Kidney (tissue), 14 donors: Measurements from ENCODE around the gene TRAPPC5. TPM values are rescaled to one million over a fixed set of nuclear protein-coding genes. Genes with fewer than 3 reads are reported as not detected.

Source experiments
- DNase-seq, 5 donors: peaks; one replicate each; pipeline ENCODE4 v3.0.0-alpha.2; 2013 to 2020
- FAIRE-seq: peaks from 2 replicates; lab custom pipeline; 2012; peaks lifted over from hg19 to GRCh38; lab: Jason Lieb, UNC
- H3K27ac ChIP-seq, 2 donors: one replicate each; pipeline ENCODE4 v1.7.0; 2013; ENCODE audit warnings: low read depth in 2 of 2, low read length in 2 of 2, inconsistent platforms in 1 of 2
- H3K27me3 ChIP-seq: one replicate; pipeline ENCODE4 v1.7.1; 2013; ENCODE audit warnings: low read length, inconsistent platforms; ENCODE audit not compliant: control insufficient read depth, insufficient read depth
- H3K36me3 ChIP-seq, 3 donors: one replicate each; pipeline versions ENCODE4 v1.7.0 to v1.7.1; 2013; ENCODE audit warnings: low read length in 3 of 3, control low read depth in 1 of 3, inconsistent platforms in 1 of 3; ENCODE audit not compliant: insufficient read depth in 3 of 3, control insufficient read depth in 2 of 3
- H3K4me1 ChIP-seq, 3 donors: one replicate each; pipeline versions ENCODE4 v1.7.0 to v1.7.1; 2013; ENCODE audit warnings: low read length in 3 of 3, inconsistent platforms in 1 of 3, low read depth in 1 of 3; ENCODE audit not compliant: control insufficient read depth in 2 of 3, insufficient read depth in 2 of 3
- H3K4me3 ChIP-seq, 3 donors: one replicate each; pipeline versions ENCODE4 v1.7.0 to v1.8.1; 2013; ENCODE audit warnings: low read length in 3 of 3, control low read depth in 1 of 3, inconsistent platforms in 1 of 3
- H3K9ac ChIP-seq, 3 donors: one replicate each; pipeline versions ENCODE4 v1.7.0 to v1.7.1; 2013; ENCODE audit warnings: low read length in 3 of 3, control low read depth in 1 of 3, inconsistent platforms in 1 of 3
- H3K9me3 ChIP-seq, 3 donors: one replicate each; pipeline versions ENCODE4 v1.7.0 to v1.7.1; 2013; ENCODE audit warnings: low read length in 3 of 3, control low read depth in 1 of 3, inconsistent platforms in 1 of 3; ENCODE audit not compliant: control insufficient read depth in 2 of 3, insufficient read depth in 1 of 3
- intact Hi-C: fragments of 100-400 bp; cut with DNase I; formaldehyde crosslinking; loops from one replicate; pipeline ENCODE4 v1.11.1; 2022
- polyA plus RNA-seq: library from polyadenylated mRNA; stranded (reverse); fragments of 350-450 nt; fragmentation: Illumina TruSeq; extraction: RNeasy Lipid Tissue Mini Kit (QIAGEN cat#74804); gene quantifications from one replicate; pipeline ENCODE4 v1.2.3, GENCODE V29; 2014; ENCODE audit warnings: low read depth, low replicate concordance; ENCODE audit not compliant: insufficient read depth
- total RNA-seq: library from RNA; stranded (reverse); fragmentation: NEBNext Ultra II Directional; extraction: Animal tissue kit (Norgen Biotek cat#: 25700); gene quantifications from one replicate; pipeline ENCODE4 v1.2.1, GENCODE V29; 2021
- TF ChIP-seq, protein P1 (sequence below): IDR thresholded peaks from 3 replicates; pipeline ENCODE4 v1.5.1; 2012; ENCODE audit warnings: mild to moderate bottlenecking, moderate library complexity, borderline replicate concordance; ENCODE audit not compliant: insufficient read depth; ENCODE audit errors: extremely low read depth
- donor health status: control.
- donor health status: control.
- donor health status: control.
- donor health status: control.
- donor health status: control.
- donor health status: DM: yes; HTN: yes; CAD: no.
- donor health status: Normal renal cell carcinoma (clear cell type).

The TRAPPC5 gene
- total and polyA plus RNA-seq, 2 donors from 2014 or later, result 82.6 to 222 TPM

DNA sequence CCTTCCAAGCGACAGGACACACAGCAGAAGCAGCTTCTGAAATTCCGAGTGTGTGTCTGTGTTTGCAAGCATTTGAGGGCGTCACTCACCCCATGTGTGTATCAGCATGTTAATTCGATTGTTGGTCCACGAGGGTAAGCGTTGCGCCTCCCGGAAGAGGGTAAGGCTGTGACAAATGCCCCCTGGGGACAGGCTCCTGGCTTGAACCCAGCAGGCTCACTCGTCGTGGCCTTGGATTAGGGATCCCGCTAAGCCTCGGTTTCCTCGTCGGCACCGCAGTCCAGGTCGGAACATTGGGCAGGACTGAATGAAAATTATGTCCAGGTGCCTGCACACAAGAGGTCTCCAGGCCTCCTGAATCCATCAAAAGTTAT lies 44.3 kb upstream of the TRAPPC5 start:
- H3K36me3 ChIP-seq, result peaks cover 0 to 10% (median 5%) of the 10 kb centered on the region in 3 donors
- TF ChIP-seq, protein P1, sequence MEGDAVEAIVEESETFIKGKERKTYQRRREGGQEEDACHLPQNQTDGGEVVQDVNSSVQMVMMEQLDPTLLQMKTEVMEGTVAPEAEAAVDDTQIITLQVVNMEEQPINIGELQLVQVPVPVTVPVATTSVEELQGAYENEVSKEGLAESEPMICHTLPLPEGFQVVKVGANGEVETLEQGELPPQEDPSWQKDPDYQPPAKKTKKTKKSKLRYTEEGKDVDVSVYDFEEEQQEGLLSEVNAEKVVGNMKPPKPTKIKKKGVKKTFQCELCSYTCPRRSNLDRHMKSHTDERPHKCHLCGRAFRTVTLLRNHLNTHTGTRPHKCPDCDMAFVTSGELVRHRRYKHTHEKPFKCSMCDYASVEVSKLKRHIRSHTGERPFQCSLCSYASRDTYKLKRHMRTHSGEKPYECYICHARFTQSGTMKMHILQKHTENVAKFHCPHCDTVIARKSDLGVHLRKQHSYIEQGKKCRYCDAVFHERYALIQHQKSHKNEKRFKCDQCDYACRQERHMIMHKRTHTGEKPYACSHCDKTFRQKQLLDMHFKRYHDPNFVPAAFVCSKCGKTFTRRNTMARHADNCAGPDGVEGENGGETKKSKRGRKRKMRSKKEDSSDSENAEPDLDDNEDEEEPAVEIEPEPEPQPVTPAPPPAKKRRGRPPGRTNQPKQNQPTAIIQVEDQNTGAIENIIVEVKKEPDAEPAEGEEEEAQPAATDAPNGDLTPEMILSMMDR, result no peak
- H3K4me3 ChIP-seq, result peak overlapping the region; percentile 57 to 75 (median 68)
- DNase-seq (no peak), FAIRE-seq (no peak)
- peak overlapping the region in 1 of 3 donors; percentile 15 for H3K9ac ChIP-seq
- no peaks in the 10 kb centered on the region for H3K9me3 ChIP-seq
- H3K27me3 ChIP-seq, result no peaks in the 10 kb centered on the region
- H3K4me1 ChIP-seq, result peaks cover 0 to 17% (median 0%) of the 10 kb centered on the region in 3 donors
- H3K27ac ChIP-seq, result peak overlapping the region in 1 of 2 donors; percentile 65
- intact Hi-C loops, result no loop called here

DNA sequence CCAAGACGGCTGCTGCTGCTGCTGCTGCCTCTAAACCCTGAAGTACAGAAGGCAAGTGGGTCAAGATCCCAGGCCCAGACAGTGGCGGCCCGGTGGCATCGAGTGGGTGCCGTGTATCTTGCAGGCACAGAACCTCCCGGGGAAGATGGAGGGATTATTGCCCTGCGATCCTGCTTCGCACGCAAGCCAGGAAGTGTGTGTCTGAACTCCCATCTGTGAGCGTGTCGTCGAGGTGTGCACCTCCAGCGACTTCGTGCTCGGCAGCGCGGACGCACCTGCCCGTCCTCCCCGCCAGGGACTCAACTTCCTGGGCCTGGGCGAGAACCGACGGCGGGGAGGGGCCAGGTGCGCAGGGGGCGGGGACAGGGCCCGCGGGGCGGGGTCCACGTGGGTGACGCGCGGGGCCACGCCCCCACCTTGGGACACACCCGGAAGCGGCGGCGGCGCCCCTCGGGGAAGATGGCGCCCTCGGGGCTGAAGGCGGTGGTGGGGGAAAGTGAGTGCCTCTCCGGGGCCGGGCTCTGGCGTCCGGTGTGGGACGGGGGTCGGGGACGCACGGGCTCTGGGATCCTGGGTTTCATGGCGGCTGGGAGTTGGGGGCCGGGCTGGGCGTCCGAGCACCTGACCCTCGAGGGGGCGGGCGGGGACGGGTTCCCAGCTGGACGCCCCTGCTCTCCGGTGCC lies 43.8 kb upstream of the TRAPPC5 start, which contains the start of gene STXBP2:
Gene STXBP2 (plus strand): TSS at position 420 of the 683 bp plus-strand sequence. CDS start 40 bp downstream, at position 460.
- intact Hi-C loops, result no loop called here
- FAIRE-seq (no peak), DNase-seq (peak; percentile 76 to 94 (median 82))
- peak within 1 kb of the TSS in 1 of 2 donors; percentile 65 for H3K27ac ChIP-seq
- H3K4me1 ChIP-seq, result peaks cover 0 to 17% (median 0%) of the 10 kb centered on the region in 3 donors
- H3K4me3 ChIP-seq, result peak within 1 kb of the TSS; percentile 57 to 78 (median 75)
- TF ChIP-seq, protein P1, result no peak
- H3K36me3 ChIP-seq, result peaks cover 0 to 10% (median 5%) of the 10 kb centered on the region in 3 donors
- H3K9me3 ChIP-seq, result no peaks in the 10 kb centered on the region
- H3K9ac ChIP-seq, result peak within 1 kb of the TSS in 1 of 3 donors; percentile 61
- H3K27me3 ChIP-seq, result no peaks in the 10 kb centered on the region

DNA sequence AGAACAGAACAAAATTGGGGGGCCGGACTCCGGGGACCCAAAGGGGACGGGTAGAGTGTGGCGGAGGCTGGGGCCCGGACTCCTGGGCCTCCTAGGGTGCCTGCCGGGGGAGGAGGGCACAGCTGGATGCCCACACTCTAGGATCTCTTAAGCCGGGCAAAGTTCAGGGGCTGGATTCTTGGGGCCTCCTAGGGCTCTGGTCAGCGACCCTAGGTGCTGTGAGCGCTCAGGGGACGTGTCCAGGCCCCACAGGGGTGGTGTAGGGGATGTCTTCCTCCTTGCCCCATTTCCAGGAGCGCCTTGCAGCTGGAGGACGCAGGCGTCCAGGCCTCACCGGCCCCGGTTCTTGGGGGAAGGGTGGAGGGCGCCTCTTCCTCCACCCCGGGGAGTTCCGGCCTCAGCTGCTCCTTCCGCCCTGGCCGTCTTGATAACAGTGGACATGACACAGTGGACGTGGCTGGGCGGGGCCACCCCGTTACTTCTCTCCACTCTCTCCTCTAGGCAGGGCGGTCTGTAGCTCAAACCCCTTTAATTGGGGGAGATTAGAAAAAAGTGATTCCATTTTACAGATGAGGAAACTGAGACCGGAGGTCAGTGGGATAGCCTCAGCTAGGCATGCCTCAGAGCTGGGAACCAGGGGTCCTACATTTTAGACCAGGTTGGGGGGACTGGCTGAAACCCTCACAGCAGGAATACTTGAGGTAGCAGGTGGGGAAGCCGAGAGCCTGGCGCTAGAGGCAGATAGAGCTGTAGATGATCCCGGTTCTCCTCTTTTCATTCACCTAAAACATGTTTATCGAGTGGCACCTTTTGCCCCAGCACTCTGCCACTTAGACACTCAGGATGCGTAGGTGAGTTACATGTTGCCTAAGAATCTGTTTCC lies 43.0 kb upstream of the TRAPPC5 start:
- TF ChIP-seq, protein P1, result no peak
- peak overlapping the region in 1 of 2 donors; percentile 65 for H3K27ac ChIP-seq
- H3K4me1 ChIP-seq, result peaks cover 0 to 17% (median 0%) of the 10 kb centered on the region in 3 donors
- intact Hi-C loops, result no loop called here
- peaks cover 0 to 10% (median 5%) of the 10 kb centered on the region in 3 donors for H3K36me3 ChIP-seq
- FAIRE-seq (no peak), DNase-seq (peak in 3 of 5 donors; percentile 13 to 85 (median 30))
- H3K4me3 ChIP-seq, result peak overlapping the region; percentile 33 to 78 (median 75)
- no peaks in the 10 kb centered on the region for H3K27me3 ChIP-seq
- H3K9me3 ChIP-seq, result no peaks in the 10 kb centered on the region
- peak overlapping the region in 1 of 3 donors; percentile 61 for H3K9ac ChIP-seq
